Osteocyte (in vitro differentiated cells): ENCODE results near the gene ZC3HAV1L. TPM values are rescaled to one million over a fixed set of nuclear protein-coding genes. Genes with fewer than 3 reads are reported as not detected.
"Not testable (repeated sequence)": the region's sequence is repeated elsewhere in the genome, so short reads cannot be mapped to it uniquely, and the experiment has no call there.

Experiments
- DNase-seq: peaks from one replicate; pipeline ENCODE4 v3.0.0; 2021; ENCODE audit warnings: mixed read lengths; ENCODE audit not compliant: unreplicated experiment; ENCODE audit errors: extremely low spot score
- H3K27ac Mint-ChIP-seq: one replicate; pipeline ENCODE4 v1.8.0; 2021; ENCODE audit warnings: mild to moderate bottlenecking, mixed read lengths; ENCODE audit not compliant: unreplicated experiment
- H3K27me3 Mint-ChIP-seq: one replicate; pipeline ENCODE4 v1.8.0; 2021; ENCODE audit warnings: mixed read lengths; ENCODE audit not compliant: unreplicated experiment
- H3K36me3 Mint-ChIP-seq: one replicate; pipeline ENCODE4 v1.8.0; 2021; ENCODE audit warnings: mixed read lengths; ENCODE audit not compliant: unreplicated experiment
- H3K4me1 Mint-ChIP-seq: one replicate; pipeline ENCODE4 v1.8.0; 2021; ENCODE audit warnings: mixed read lengths; ENCODE audit not compliant: unreplicated experiment
- H3K4me3 Mint-ChIP-seq: one replicate; pipeline ENCODE4 v1.8.0; 2021; ENCODE audit warnings: mild to moderate bottlenecking, moderate library complexity, mixed read lengths; ENCODE audit not compliant: unreplicated experiment
- H3K9me3 Mint-ChIP-seq: one replicate; pipeline ENCODE4 v1.8.0; 2021; ENCODE audit warnings: mixed read lengths; ENCODE audit not compliant: unreplicated experiment
- CTCF ChIP-seq: fragments of 200-600 bp; sonication (generic); IDR thresholded peaks from 2 replicates; pipeline ENCODE4 v1.5.0; 2021; ENCODE audit warnings: antibody characterized with exemption, mild to moderate bottlenecking, moderate library complexity
- total RNA-seq: library from RNA; stranded (reverse); gene quantifications from 2 replicates; pipeline ENCODE4 v1.2.1, GENCODE V29; 2021

ZC3HAV1L gene
- total RNA-seq, 1 donor from 2014 or later = not detected

GRCh38 chr7:139078911-139079310 is 43.1 kb upstream of the ZC3HAV1L start:
- no peaks in the 10 kb centered on the region for H3K9me3 Mint-ChIP-seq
- H3K27ac Mint-ChIP-seq = no peak overlapping the region

GRCh38 chr7:139078399-139078798 is 42.6 kb upstream of the ZC3HAV1L start:
- Mint-ChIP-seq H3K4me1 (peaks cover 5% of the 10 kb centered on the region), H3K9me3 (no peaks in the 10 kb centered on the region), H3K27ac (no peak overlapping the region), H3K4me3 (no peak overlapping the region), H3K36me3 (peaks cover 56% of the 10 kb centered on the region), H3K27me3 (no peaks in the 10 kb centered on the region)
- TF ChIP-seq CTCF = no peak
- DNase-seq = no peak

More at GRCh38 chr7:139078911-139079310, 43.1 kb upstream of the ZC3HAV1L start:
- H3K27me3 Mint-ChIP-seq = no peaks in the 10 kb centered on the region
- TF ChIP-seq CTCF = no peak
- no peak for DNase-seq
- peaks cover 5% of the 10 kb centered on the region for H3K4me1 Mint-ChIP-seq
- H3K36me3 Mint-ChIP-seq = peaks cover 55% of the 10 kb centered on the region
- no peak overlapping the region for H3K4me3 Mint-ChIP-seq

DNA sequence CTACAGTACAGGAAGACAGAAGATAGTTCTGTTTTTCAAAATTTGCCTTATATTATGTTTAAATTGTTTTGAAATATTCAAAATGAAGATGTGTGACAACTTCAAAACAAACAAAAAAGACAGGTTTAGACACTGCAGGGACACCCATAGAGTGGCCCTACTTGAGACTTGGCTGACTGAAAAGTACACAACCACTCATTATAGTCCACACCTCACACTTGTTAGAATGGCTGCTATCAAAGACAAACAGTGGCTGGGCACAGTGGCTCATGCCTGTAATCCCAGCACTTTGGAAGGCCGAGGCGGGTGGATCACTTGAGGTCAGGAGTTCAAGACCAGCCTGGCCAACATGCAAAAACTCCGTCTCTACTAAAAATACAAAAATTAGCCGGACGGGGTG is 41.9 kb upstream of the ZC3HAV1L start:
- DNase-seq, H3K4me1 Mint-ChIP-seq, H3K27me3 Mint-ChIP-seq, H3K27ac Mint-ChIP-seq, H3K4me3 Mint-ChIP-seq, H3K9me3 Mint-ChIP-seq: not testable (repeated sequence)
- H3K36me3 Mint-ChIP-seq = peaks cover 51% of the 10 kb centered on the region

DNA sequence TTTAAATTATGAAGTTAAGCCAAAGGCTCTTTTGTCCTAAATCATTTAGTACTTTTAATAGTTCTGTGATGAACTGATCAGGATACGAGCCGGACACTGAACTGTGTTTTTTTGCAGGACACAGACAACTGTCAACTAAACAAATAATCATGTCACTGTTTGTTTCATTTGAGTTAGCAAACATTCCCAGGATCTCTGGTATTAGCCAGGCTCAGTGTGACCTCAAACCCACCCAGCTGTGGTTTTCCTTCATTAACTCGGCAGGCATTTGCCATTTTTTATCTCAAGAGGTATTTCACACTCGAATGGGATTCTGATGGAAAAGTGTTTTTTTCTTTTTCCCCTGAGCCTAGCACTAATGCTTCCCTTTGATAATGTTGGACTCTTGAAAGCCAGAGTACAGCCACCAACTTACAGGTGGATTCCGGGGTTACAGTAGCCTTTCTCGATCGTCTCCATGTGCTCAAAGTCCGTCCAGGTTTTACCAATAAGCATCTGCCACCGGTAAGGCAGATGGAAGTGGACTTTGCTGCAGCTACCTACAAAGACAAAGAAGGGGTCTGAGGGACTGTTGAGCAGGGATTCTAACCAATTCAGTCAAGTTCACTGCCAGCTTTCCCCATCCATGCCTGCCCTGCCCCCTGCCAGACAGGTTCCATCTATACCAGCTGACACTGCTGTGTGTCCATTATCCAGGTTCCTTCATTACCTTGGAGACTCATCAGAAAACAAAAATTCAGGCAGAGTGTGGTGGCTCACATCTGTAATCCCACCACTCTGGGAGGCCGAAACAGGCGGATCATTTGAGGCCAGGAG is 40.2 kb upstream of the ZC3HAV1L start:
- H3K4me1 Mint-ChIP-seq = peaks cover 5% of the 10 kb centered on the region
- no peaks in the 10 kb centered on the region for H3K9me3 Mint-ChIP-seq
- DNase-seq = no peak
- peaks cover 59% of the 10 kb centered on the region for H3K36me3 Mint-ChIP-seq
- H3K27me3 Mint-ChIP-seq = no peaks in the 10 kb centered on the region
- peak overlapping the region; percentile 60 for H3K27ac Mint-ChIP-seq
- H3K4me3 Mint-ChIP-seq = no peak overlapping the region
- TF ChIP-seq CTCF = no peak

DNA sequence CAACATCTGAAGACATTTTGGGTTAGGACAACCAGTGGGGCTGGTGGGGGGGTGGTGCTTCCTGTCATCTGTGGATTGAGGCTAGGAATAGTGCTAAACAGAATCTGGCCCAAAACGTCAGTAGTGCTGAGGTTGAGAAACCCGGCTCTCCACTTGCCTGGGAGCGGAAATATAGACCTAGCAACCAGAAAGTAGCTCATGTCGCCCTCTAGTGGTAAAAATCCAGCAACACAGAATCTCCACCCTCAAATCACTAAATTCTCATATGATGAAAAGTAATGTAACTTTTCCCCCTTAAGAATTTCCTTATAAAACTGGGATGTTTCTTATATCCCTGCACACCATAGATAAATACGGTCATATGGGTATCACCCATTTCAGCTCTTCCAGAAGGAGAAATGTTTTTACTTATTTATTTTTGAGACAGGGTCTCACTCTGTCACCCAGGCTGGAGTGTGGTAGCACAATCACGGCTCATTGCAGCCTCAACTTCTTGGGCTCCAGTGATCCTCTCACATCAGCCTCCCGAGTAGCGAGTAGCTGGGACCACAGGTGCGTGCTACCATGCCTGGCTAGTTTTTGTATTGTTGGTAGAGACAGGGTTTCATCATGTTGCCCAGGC is 39.3 kb upstream of the ZC3HAV1L start:
- no peaks in the 10 kb centered on the region for H3K9me3 Mint-ChIP-seq
- H3K4me3 Mint-ChIP-seq = no peak overlapping the region
- peak; percentile 82 for TF ChIP-seq CTCF
- H3K36me3 Mint-ChIP-seq = peaks cover 49% of the 10 kb centered on the region
- H3K27ac Mint-ChIP-seq = peak overlapping the region; percentile 83
- H3K27me3 Mint-ChIP-seq = no peaks in the 10 kb centered on the region
- peak; percentile 86 for DNase-seq
- peaks cover 5% of the 10 kb centered on the region for H3K4me1 Mint-ChIP-seq
